GM12873 (cell line): Measurements from ENCODE around the gene UBE2A.

Experiments used
- TF ChIP-seq, protein P1 (sequence below): IDR thresholded peaks from 2 replicates; pipeline ENCODE4 v1.5.1; 2012; ENCODE audit warnings: low read depth, mild to moderate bottlenecking, moderate library complexity, low read length, control low read depth; ENCODE audit not compliant: insufficient read depth; ENCODE audit errors: missing control alignments

UBE2A gene

DNA sequence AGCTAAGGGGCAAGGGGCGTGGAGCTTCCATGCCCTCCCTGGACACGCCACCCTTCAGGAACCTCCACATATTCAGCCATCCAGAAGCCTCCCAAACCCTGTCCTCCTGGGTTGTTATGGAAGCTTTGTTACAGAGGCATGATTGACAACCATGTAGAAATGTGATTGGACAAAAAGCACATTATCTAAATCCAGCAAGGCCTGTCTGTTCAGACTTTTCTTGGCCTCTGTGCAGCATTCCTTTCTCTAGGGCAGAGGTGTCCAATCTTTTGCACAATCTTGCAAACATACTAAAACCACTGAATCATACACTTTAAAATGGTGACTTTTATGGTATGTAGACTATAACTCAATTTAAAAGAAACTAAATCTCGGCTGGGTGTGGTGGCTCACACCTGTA is 21.9 kb upstream of the UBE2A start:
- TF ChIP-seq, protein P1, sequence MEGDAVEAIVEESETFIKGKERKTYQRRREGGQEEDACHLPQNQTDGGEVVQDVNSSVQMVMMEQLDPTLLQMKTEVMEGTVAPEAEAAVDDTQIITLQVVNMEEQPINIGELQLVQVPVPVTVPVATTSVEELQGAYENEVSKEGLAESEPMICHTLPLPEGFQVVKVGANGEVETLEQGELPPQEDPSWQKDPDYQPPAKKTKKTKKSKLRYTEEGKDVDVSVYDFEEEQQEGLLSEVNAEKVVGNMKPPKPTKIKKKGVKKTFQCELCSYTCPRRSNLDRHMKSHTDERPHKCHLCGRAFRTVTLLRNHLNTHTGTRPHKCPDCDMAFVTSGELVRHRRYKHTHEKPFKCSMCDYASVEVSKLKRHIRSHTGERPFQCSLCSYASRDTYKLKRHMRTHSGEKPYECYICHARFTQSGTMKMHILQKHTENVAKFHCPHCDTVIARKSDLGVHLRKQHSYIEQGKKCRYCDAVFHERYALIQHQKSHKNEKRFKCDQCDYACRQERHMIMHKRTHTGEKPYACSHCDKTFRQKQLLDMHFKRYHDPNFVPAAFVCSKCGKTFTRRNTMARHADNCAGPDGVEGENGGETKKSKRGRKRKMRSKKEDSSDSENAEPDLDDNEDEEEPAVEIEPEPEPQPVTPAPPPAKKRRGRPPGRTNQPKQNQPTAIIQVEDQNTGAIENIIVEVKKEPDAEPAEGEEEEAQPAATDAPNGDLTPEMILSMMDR = no peak

DNA sequence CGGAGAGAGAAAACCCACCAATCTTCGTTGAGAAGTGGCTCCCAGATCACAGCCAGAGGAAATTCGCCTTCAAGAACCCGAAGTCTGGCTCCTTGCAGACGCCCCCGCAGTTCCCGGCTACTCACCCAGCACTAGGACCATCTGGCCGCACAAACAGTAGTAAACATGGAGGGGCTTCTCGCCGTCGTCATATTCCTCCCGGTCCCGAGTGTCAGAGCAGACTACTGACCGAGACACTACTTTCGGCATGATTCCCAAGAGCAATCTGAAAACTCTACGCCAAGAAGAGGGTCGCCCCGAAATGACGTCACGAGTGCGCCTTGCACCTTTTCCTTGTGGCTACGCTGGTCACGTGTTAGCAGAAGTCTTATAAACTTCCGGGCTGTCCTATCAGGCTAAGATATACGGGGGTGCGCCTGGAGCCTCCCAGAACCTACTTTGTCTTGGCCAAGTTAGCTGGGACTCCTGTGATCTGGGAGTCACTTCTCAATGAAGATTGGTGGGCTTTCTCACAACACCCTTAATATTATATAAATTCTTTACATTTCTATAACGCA is 9.2 kb upstream of the UBE2A start, which contains the start of gene STEEP1:
TSS of gene STEEP1 (minus strand) at position 303 of the 557 bp plus-strand sequence. CDS start at position 249, 54 bp downstream.
- TF ChIP-seq, protein P1 = no peak

DNA sequence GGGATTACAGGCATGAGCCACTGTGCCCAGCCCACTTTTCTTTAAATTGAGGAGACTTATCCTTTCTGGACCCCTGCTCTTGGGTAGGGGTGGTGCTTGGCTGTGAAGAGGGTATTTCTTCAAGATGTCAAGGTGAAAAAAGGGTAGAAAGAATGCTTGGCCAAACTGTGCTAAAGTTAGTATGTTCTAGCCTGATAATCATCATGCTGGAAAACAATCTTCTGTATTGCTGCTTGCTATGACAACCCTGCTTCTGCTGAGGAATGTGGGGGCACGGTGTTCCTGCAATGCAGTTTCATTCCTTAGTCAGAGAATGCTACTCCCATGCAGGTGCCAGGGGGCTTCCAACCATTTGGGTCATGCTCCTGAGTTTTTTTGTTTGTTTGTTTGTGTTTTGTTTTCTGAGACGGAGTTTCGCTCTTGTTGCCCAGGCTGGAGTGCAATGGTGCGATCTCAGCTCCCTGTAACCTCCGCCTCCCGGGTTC is 4.0 kb upstream of the UBE2A start:
- TF ChIP-seq, protein P1 = no peak

DNA sequence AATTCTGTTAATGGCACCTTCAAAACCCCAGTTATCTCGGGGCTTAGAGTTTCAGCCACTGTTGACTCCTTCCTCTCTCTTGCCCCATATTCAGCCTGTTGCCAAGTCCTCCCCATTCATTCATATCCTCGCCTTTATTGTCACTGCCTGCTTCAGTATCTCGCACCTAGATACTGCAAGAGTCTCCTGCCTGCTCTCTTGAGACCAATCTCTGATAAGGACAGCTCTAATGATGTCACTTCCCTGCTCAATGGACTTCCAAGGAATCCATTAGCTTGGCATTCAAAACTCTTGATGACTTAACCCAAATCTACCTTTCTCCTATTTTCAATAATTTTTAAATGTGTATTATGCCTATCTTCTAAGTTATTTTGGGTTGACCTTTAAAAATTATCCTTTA is 1.1 kb upstream of the UBE2A start:
- TF ChIP-seq, protein P1 = no peak

DNA sequence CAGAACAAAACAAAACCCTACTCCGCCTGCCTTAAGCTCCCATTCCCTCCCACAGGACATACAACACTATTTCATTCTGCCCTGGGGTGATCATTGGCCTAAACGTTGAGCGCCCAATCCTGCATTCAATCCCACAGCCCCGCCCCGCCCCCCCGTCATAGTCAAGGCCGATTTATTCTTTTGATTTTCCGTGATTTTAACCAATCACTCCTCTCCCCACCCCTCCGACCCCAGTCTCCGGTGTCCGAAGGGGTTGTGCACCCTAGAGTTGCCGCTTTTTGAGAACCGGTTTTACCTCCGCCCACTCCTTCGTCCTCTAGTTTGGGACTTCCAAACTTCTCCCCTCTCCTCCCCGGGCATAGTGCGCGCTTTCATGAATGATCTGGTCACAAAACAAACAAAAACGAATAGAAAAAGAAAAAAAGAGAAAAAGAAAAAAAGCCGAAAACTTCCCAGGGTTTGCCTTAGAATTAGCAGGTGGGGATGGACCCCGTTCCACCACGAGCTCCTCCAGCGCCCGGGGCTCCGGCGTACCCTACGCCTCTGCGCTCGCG is 446 bp upstream of the UBE2A start:
- TF ChIP-seq, protein P1 = no peak

DNA sequence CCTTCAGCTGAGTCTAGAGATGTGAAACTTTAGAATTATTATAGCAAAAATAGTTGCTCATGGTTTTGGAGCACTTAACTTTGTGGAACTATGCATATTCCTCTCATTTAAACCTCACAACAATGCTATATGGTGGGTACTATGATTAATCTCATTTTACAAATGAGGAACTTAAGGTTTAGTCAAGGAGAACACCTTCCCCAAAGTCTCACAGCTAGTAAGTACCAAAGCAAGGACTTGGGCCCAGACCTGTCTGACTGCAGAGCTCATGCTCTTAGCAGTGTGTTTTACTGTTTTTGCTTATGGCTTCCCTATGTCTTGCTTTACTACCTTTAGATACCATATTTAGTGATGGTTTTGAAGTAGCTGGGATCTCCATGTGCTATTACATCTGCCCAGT is 5.1 kb downstream of the UBE2A start:
- TF ChIP-seq, protein P1 = no peak

DNA sequence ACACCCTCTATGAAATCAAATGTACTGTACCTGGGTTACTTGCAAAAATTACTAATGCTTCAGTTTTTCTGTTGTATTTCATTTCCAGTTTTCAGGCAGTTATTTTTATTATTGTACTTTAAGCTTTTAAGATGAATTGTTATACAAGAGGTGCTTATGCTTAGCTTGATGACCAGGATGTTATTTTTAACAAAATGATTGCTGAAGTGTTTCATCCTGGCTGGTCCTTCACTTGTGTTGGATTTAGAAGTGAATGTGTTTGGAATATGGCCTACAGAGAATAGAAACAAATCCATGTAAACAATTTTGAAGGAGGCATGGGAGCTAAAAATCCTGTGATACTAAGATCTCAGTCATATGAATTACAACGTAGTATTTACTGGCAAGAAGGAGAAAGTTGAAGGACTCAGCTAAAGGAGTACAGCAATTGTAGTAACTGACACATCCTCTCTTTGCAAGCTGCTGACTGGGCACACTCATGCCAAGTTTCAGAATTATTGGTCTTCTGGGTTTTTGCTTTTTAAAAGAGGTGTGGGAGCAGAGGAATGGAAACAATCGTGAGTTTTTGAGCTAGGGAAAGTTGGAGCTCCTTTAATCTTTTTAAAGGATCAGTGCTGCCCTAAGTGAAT is 9.2 kb downstream of the UBE2A start:
- TF ChIP-seq, protein P1 = no peak
